KOPT-K1 (cell line): Measurements from ENCODE around the gene BABAM1.
"Not testable (repeated sequence)": the region's sequence is repeated elsewhere in the genome, so short reads cannot be mapped to it uniquely, and the experiment has no call there.

Source experiments
- H3K27ac ChIP-seq: fragments of 200-600 bp; sonication (generic); 2 replicates; pipeline ENCODE4 v1.5.1; 2016; ENCODE audit warnings: antibody characterized with exemption, mild to moderate bottlenecking, low read depth, low read length; ENCODE audit not compliant: poor library complexity, severe bottlenecking
- H3K36me3 ChIP-seq: fragments of 200-600 bp; sonication (generic); 2 replicates; pipeline ENCODE4 v1.5.1; 2017; ENCODE audit warnings: antibody characterized with exemption, mild to moderate bottlenecking, low read length, moderate library complexity; ENCODE audit not compliant: insufficient read depth
- H3K9me3 ChIP-seq: fragments of 200-600 bp; sonication (generic); 2 replicates; pipeline ENCODE4 v1.5.1; 2017; ENCODE audit warnings: antibody characterized with exemption, low read length, mild to moderate bottlenecking; ENCODE audit not compliant: insufficient read depth, poor library complexity, severe bottlenecking

BABAM1 gene

GRCh38 chr19:17281391-17282304, 14.4 kb downstream of the BABAM1 start, which contains the start of gene ANKLE1:
ANKLE1 (plus strand) TSS chr19:17281901; CDS start chr19:17281921, 20 bp downstream.
- H3K27ac ChIP-seq: peak within 1 kb of the TSS; percentile 64
- peaks cover 60% of the 10 kb centered on the region for H3K36me3 ChIP-seq
- no peaks in the 10 kb centered on the region for H3K9me3 ChIP-seq

GRCh38 chr19:17282488-17283125, 15.4 kb downstream of the BABAM1 start:
- Histone ChIP-seq H3K9me3 (no peaks in the 10 kb centered on the region), H3K27ac (peak overlapping the region; percentile 64), H3K36me3 (peaks cover 55% of the 10 kb centered on the region)

- H3K9me3 ChIP-seq: no peaks in the 10 kb centered on the region
- no peak overlapping the region for H3K27ac ChIP-seq
- H3K36me3 ChIP-seq: peaks cover 50% of the 10 kb centered on the region
Measured at GRCh38 chr19:17283504-17283996, 16.3 kb downstream of the BABAM1 start.

GRCh38 chr19:17285415-17286135, 18.3 kb downstream of the BABAM1 start:
- H3K9me3 ChIP-seq: no peaks in the 10 kb centered on the region
- no peak overlapping the region for H3K27ac ChIP-seq
- H3K36me3 ChIP-seq: peaks cover 42% of the 10 kb centered on the region

GRCh38 chr19:17286263-17286662, 19.0 kb downstream of the BABAM1 start:
- no peaks in the 10 kb centered on the region for H3K9me3 ChIP-seq
- no peak overlapping the region for H3K27ac ChIP-seq
- peaks cover 42% of the 10 kb centered on the region for H3K36me3 ChIP-seq

GRCh38 chr19:17286752-17287151, 19.5 kb downstream of the BABAM1 start:
- Histone ChIP-seq H3K9me3 (no peaks in the 10 kb centered on the region), H3K27ac (no peak overlapping the region), H3K36me3 (peaks cover 42% of the 10 kb centered on the region)

- H3K9me3 ChIP-seq: no peaks in the 10 kb centered on the region
Measured at GRCh38 chr19:17289489-17289888, 22.2 kb downstream of the BABAM1 start.

GRCh38 chr19:17292301-17293074, 25.2 kb downstream of the BABAM1 start:
- H3K36me3 ChIP-seq: no peaks in the 10 kb centered on the region
- peak overlapping the region; percentile 47 for H3K27ac ChIP-seq
- H3K9me3 ChIP-seq: no peaks in the 10 kb centered on the region

More at GRCh38 chr19:17289489-17289888, 22.2 kb downstream of the BABAM1 start:
- peaks cover 25% of the 10 kb centered on the region for H3K36me3 ChIP-seq
- H3K27ac ChIP-seq: no peak overlapping the region

- peaks cover 7% of the 10 kb centered on the region for H3K36me3 ChIP-seq
- no peak overlapping the region for H3K27ac ChIP-seq
- H3K9me3 ChIP-seq: peaks cover 11% of the 10 kb centered on the region
Measured at GRCh38 chr19:17293605-17294004, 26.4 kb downstream of the BABAM1 start.

GRCh38 chr19:17294051-17294891, 27.0 kb downstream of the BABAM1 start:
- Histone ChIP-seq H3K9me3 (peaks cover 12% of the 10 kb centered on the region), H3K27ac (no peak overlapping the region), H3K36me3 (peaks cover 10% of the 10 kb centered on the region)

GRCh38 chr19:17295551-17295950, 28.3 kb downstream of the BABAM1 start:
- H3K36me3 ChIP-seq: peaks cover 10% of the 10 kb centered on the region
- H3K27ac ChIP-seq: not testable (repeated sequence)
- peaks cover 12% of the 10 kb centered on the region for H3K9me3 ChIP-seq

- H3K27ac ChIP-seq: no peak overlapping the region
- H3K36me3 ChIP-seq: peaks cover 14% of the 10 kb centered on the region
- peaks cover 12% of the 10 kb centered on the region for H3K9me3 ChIP-seq
Measured at GRCh38 chr19:17296273-17296672, 29.0 kb downstream of the BABAM1 start.

- H3K27ac ChIP-seq: no peak overlapping the region
Measured at GRCh38 chr19:17296976-17297375, 29.7 kb downstream of the BABAM1 start.

More at GRCh38 chr19:17296976-17297375, 29.7 kb downstream of the BABAM1 start:
- Histone ChIP-seq H3K36me3 (peaks cover 14% of the 10 kb centered on the region), H3K9me3 (peaks cover 12% of the 10 kb centered on the region)
